ENCODE results near the gene FFAR2. TPM values are rescaled to one million over a fixed set of nuclear protein-coding genes. Genes with fewer than 3 reads are reported as not detected.

FFAR2 gene
- total RNA-seq, 1 experiment from 2014 or later, result not detected

DNA sequence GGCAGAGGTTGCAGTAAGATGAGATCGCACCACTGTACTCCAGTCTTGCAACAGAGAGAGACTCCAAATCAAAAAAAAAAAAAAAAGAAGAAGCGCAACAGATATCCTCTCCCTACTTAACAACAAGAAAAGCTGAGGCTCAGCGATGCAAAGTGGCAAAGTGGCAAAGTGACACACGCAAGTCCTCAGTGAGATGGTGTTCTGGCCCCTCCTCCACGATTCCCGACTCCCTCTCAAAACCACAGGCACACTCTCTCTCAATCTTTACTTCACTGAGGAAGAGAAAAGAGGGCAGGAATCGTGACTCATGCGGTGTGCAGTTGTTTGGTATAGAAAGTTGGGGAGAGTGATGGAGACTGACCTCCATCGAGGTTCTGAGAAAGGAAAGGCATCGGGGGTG, 12.6 kb downstream of the FFAR2 start:
- H3K27ac ChIP-seq (ENCODE audit: low read depth, low read length), result no peak overlapping the region
- no peaks in the 10 kb centered on the region for H3K9me3 ChIP-seq (ENCODE audit: control insufficient read depth in 1 of 2, insufficient read depth in 1 of 2, low read depth in 1 of 2, low read length in 2 of 2)
- no peaks in the 10 kb centered on the region for H3K79me2 ChIP-seq (ENCODE audit: insufficient read depth, low read length)
- no peak overlapping the region for H3K4me3 ChIP-seq (replicated peaks in 1 of 2; ENCODE audit: low read depth in 1 of 2, low read length in 2 of 2)
- no peak for DNase-seq (ENCODE audit: low read depth, low spot score)
- no peak for ATAC-seq
- BruUV-seq (replicated peaks), result no TSS peak
- no peaks in the 10 kb centered on the region for H3K36me3 ChIP-seq (ENCODE audit: control insufficient read depth in 1 of 2, insufficient read depth in 2 of 2, low read length in 2 of 2)
- no peaks in the 10 kb centered on the region for H3K9me2 ChIP-seq (ENCODE audit: insufficient read depth)
- no peaks in the 10 kb centered on the region for H4K20me1 ChIP-seq (ENCODE audit: insufficient read depth)
- intact Hi-C loops (cut with micrococcal nuclease), result no loop called here
- no peak overlapping the region for H2AFZ ChIP-seq (ENCODE audit: low read depth, low read length, poor library complexity, severe bottlenecking)
- H3K4me1 ChIP-seq (ENCODE audit: control insufficient read depth in 1 of 2, insufficient read depth in 2 of 2, low read length in 2 of 2), result no peaks in the 10 kb centered on the region
- POLR2A ChIA-PET, result no interaction called here
- RAD21 ChIA-PET (ENCODE audit: low non-redundant PET in 1 of 2, low total read pairs in 2 of 2, uncharacterized antibody in 2 of 2, unreplicated experiment in 2 of 2), result no interaction called here
- 0 out of 2 replicates have a peak, but pooled peaks cover 5% of the 10 kb centered on the region for H3K27me3 ChIP-seq (ENCODE audit: insufficient read depth, low read length)
- CTCF ChIA-PET, result no interaction called here
- H3K4me2 ChIP-seq (ENCODE audit: low read length), result no peak overlapping the region
- no peak overlapping the region for H3K9ac ChIP-seq (ENCODE audit: low read length)
- TF ChIP-seq MAX (IDR thresholded peaks at IDR 0.05) (no peak), POLR2A (IDR thresholded peaks at IDR 0.05; ENCODE audit: borderline replicate concordance, extremely low read depth, insufficient read depth, insufficient read length) (no peak), CBX3 (IDR thresholded peaks at IDR 0.05; ENCODE audit: low read depth) (no peak)

- POLR2A ChIA-PET, result no interaction called here
- intact Hi-C loops (cut with micrococcal nuclease), result no loop called here
- TF ChIP-seq ZFX (IDR thresholded peaks at IDR 0.05) (no peak), SIN3A (IDR thresholded peaks at IDR 0.05; ENCODE audit: low read depth) (no peak), EZH2phosphoT487 (IDR thresholded peaks at IDR 0.05; ENCODE audit: borderline replicate concordance) (no peak), ZBTB33 (IDR thresholded peaks at IDR 0.05; ENCODE audit: extremely low read depth, insufficient replicate concordance, low read length) (no peak), JUND (IDR thresholded peaks at IDR 0.05) (no peak), SRF (IDR thresholded peaks at IDR 0.05; ENCODE audit: low read depth) (no peak), EZH2 (IDR thresholded peaks at IDR 0.05) (no peak), ELF1 (IDR thresholded peaks at IDR 0.05; ENCODE audit: borderline replicate concordance, low read depth) (no peak), RAD21 (IDR thresholded peaks at IDR 0.05; ENCODE audit: low read depth) (no peak), FOSL1 (IDR thresholded peaks at IDR 0.05; ENCODE audit: low read depth) (no peak), ATF3 (IDR thresholded peaks at IDR 0.05) (no peak), CTCF (IDR thresholded peaks at IDR 0.05 in 2 of 3, conservative IDR thresholded peaks at IDR 0.05 in 1 of 3; ENCODE audit: borderline replicate concordance in 1 of 3, insufficient read depth in 1 of 3, low read depth in 2 of 3, low read length in 2 of 3) (no peak), MAX (IDR thresholded peaks at IDR 0.05) (no peak), TCF7L2 (IDR thresholded peaks at IDR 0.05; ENCODE audit: borderline replicate concordance, extremely low read depth, insufficient read depth, insufficient read length) (no peak), CBX3 (IDR thresholded peaks at IDR 0.05; ENCODE audit: low read depth) (no peak), EGR1 (IDR thresholded peaks at IDR 0.05; ENCODE audit: low read depth) (no peak), POLR2AphosphoS5 (IDR thresholded peaks at IDR 0.05; ENCODE audit: low read depth, low read length) (no peak)
Observed at GRCh38 chr19:35461060-35461459, 13.0 kb downstream of the FFAR2 start.

More at GRCh38 chr19:35461060-35461459, 13.0 kb downstream of the FFAR2 start:
- Histone ChIP-seq H3K79me2 (ENCODE audit: insufficient read depth, low read length) (no peaks in the 10 kb centered on the region), H3K4me2 (ENCODE audit: low read length) (no peak overlapping the region), H3K9me3 (ENCODE audit: control insufficient read depth in 1 of 2, insufficient read depth in 1 of 2, low read depth in 1 of 2, low read length in 2 of 2) (no peaks in the 10 kb centered on the region), H4K20me1 (ENCODE audit: insufficient read depth) (no peaks in the 10 kb centered on the region), H3K4me3 (replicated peaks in 1 of 2; ENCODE audit: low read depth in 1 of 2, low read length in 2 of 2) (no peak overlapping the region), H3K9ac (ENCODE audit: low read length) (no peak overlapping the region), H3K36me3 (ENCODE audit: control insufficient read depth in 1 of 2, insufficient read depth in 2 of 2, low read length in 2 of 2) (no peaks in the 10 kb centered on the region), H3K4me1 (ENCODE audit: control insufficient read depth in 1 of 2, insufficient read depth in 2 of 2, low read length in 2 of 2) (no peaks in the 10 kb centered on the region), H2AFZ (ENCODE audit: low read depth, low read length, poor library complexity, severe bottlenecking) (no peak overlapping the region), H3K27me3 (ENCODE audit: insufficient read depth, low read length) (0 out of 2 replicates have a peak, but pooled peaks cover 5% of the 10 kb centered on the region), H3K9me2 (ENCODE audit: insufficient read depth) (no peaks in the 10 kb centered on the region), H3K27ac (ENCODE audit: low read depth, low read length) (no peak overlapping the region)
- no peak for DNase-seq (ENCODE audit: low read depth, low spot score)
- RAD21 ChIA-PET (ENCODE audit: low non-redundant PET in 1 of 2, low total read pairs in 2 of 2, uncharacterized antibody in 2 of 2, unreplicated experiment in 2 of 2), result no interaction called here
- no TSS peak for BruUV-seq (replicated peaks)
- no peak for ATAC-seq
- CTCF ChIA-PET, result no interaction called here
